RWPE2 (cell line): ENCODE results near the gene GNB1L.
"Not testable (repeated sequence)": the region's sequence is repeated elsewhere in the genome, so short reads cannot be mapped to it uniquely, and the experiment has no call there.

ENCODE experiments used
- ATAC-seq: fragments of 200-7000 bp; cut with Tn5 transposase; 3 replicates; pipeline ENCODE4 v1.9.1; 2021; ENCODE audit warnings: low read depth
- DNase-seq: peaks from one replicate; pipeline ENCODE4 v3.0.0-alpha.2; 2020; ENCODE audit warnings: low spot score
- H3K27ac ChIP-seq: fragments of 450-650 bp; 2 replicates; pipeline ENCODE4 v1.5.1; 2017; ENCODE audit warnings: mild to moderate bottlenecking; ENCODE audit not compliant: poor library complexity, severe bottlenecking
- H3K27me3 ChIP-seq: fragments of 250-450 bp; sonication (Bioruptor Pico); 2 replicates; pipeline ENCODE4 v1.5.1; 2021; ENCODE audit warnings: mild to moderate bottlenecking, moderate library complexity; ENCODE audit not compliant: insufficient read depth, poor library complexity, severe bottlenecking
- H3K36me3 ChIP-seq: fragments of 250-450 bp; sonication (Bioruptor Pico); 2 replicates; pipeline ENCODE4 v1.5.1; 2020; ENCODE audit warnings: low read depth, mild to moderate bottlenecking, moderate library complexity
- H3K4me1 ChIP-seq: fragments of 250-450 bp; sonication (Bioruptor Pico); 2 replicates; pipeline ENCODE4 v1.5.1; 2021; ENCODE audit warnings: mild to moderate bottlenecking, moderate library complexity; ENCODE audit not compliant: insufficient read depth, poor library complexity, severe bottlenecking
- H3K4me3 ChIP-seq: fragments of 250-450 bp; sonication (Bioruptor Pico); 2 replicates; pipeline ENCODE4 v1.5.1; 2021; ENCODE audit warnings: mild to moderate bottlenecking, moderate library complexity; ENCODE audit not compliant: severe bottlenecking
- H3K9me3 ChIP-seq: fragments of 250-450 bp; sonication (Bioruptor Pico); 2 replicates; pipeline ENCODE4 v1.5.1; 2021; ENCODE audit warnings: mild to moderate bottlenecking, moderate library complexity; ENCODE audit not compliant: severe bottlenecking
- CTCF ChIP-seq: fragments of 450-650 bp; IDR thresholded peaks from one replicate; pipeline ENCODE4 v1.5.1; 2017; ENCODE audit warnings: mild to moderate bottlenecking, moderate library complexity; ENCODE audit not compliant: poor library complexity, severe bottlenecking

Gene GNB1L

DNA sequence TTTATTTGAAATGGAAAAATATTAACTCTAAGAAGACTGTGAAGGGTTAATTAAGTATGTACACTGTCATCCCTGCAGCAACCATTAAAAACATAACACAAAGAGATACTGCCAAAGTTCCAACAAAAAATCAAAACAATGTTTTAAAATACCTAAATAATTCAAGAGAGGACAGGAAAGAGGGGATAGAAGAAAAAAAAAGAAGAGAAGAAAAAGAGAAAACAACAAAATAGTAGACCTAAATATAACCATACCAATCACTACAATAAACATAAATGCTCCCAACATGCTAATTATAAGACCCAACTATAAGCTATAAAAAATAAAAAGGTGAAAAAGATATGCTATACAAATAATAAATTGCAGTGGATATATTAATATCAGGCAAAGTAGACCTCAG, 20.1 kb downstream of the GNB1L start:
- Histone ChIP-seq H3K9me3 (no peaks in the 10 kb centered on the region), H3K36me3 (no peaks in the 10 kb centered on the region), H3K27ac (no peak overlapping the region), H3K27me3 (no peaks in the 10 kb centered on the region), H3K4me3 (no peak overlapping the region), H3K4me1 (no peaks in the 10 kb centered on the region)
- no peak for DNase-seq
- ATAC-seq, result no peak
- no peak for TF ChIP-seq CTCF

- not testable (repeated sequence) for H3K4me3 ChIP-seq, H3K27ac ChIP-seq, ATAC-seq, H3K4me1 ChIP-seq, H3K9me3 ChIP-seq, DNase-seq, H3K27me3 ChIP-seq, H3K36me3 ChIP-seq
Observed at GRCh38 chr22:19833327-19833726, 21.3 kb downstream of the GNB1L start.

- TF ChIP-seq CTCF, result no peak
- ATAC-seq (no peak), DNase-seq (no peak)
- no peak overlapping the region for H3K4me3 ChIP-seq
- H3K27me3 ChIP-seq, result no peaks in the 10 kb centered on the region
- no peak overlapping the region for H3K27ac ChIP-seq
- no peaks in the 10 kb centered on the region for H3K9me3 ChIP-seq
- peaks cover 2% of the 10 kb centered on the region for H3K4me1 ChIP-seq
- no peaks in the 10 kb centered on the region for H3K36me3 ChIP-seq
Observed at GRCh38 chr22:19832476-19833108, 22.1 kb downstream of the GNB1L start.

DNA sequence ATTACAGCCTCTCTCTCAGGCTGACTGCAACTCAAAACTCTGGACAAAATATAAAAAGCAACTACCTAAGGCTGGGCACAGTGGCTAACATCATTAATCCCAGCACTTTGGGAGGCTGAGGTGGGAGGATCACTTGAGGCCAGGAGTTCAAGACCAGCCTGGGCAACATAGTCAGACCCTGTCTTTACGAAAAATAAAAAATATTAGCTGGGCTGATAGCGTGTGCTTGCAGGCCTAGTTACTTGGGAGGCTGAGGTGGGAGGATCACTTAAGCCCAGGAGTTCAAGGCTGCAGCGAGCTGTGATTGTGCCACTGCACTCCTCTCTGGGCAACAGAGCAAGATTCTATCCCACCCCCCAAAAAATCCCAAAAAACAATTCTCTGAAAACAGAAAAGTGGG, 22.7 kb downstream of the GNB1L start:
- not testable (repeated sequence) for ATAC-seq, H3K27me3 ChIP-seq, H3K36me3 ChIP-seq, H3K9me3 ChIP-seq, H3K27ac ChIP-seq, H3K4me1 ChIP-seq, DNase-seq, H3K4me3 ChIP-seq

DNA sequence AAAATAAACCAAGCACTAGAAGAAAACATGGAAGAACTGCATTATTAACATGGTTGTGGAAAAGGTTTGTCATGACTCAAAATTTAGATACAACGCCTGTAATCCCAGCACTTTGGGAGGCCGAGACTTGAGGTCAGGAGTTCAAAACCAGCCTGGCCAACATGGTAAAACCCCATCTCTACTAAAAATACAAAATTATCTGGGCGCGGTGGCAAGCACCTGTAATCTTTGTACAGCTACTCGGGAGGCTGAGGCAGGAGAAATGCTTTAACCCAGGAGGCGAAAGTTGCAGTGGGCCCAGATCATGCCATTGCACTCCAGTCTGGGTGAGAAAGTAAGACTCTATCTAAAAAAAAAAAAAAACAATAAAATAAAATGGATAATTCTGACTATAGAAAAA, 23.7 kb downstream of the GNB1L start:
- no peaks in the 10 kb centered on the region for H3K9me3 ChIP-seq
- H3K27ac ChIP-seq, result no peak overlapping the region
- H3K4me1 ChIP-seq, result peaks cover 5% of the 10 kb centered on the region
- H3K36me3 ChIP-seq, result no peaks in the 10 kb centered on the region
- ATAC-seq (no peak), DNase-seq (no peak)
- H3K4me3 ChIP-seq, result no peak overlapping the region
- TF ChIP-seq CTCF, result no peak
- H3K27me3 ChIP-seq, result no peaks in the 10 kb centered on the region

GRCh38 chr22:19828035-19828401, 26.7 kb downstream of the GNB1L start:
- no peak overlapping the region for H3K4me3 ChIP-seq
- no peak overlapping the region for H3K27ac ChIP-seq
- no peak for TF ChIP-seq CTCF
- ATAC-seq (no peak), DNase-seq (no peak)
- no peaks in the 10 kb centered on the region for H3K36me3 ChIP-seq
- no peaks in the 10 kb centered on the region for H3K27me3 ChIP-seq
- H3K9me3 ChIP-seq, result no peaks in the 10 kb centered on the region
- peaks cover 18% of the 10 kb centered on the region for H3K4me1 ChIP-seq
